ENCODE data around the gene GPC2. TPM values are rescaled to one million over a fixed set of nuclear protein-coding genes. Genes with fewer than 3 reads are reported as not detected.

The GPC2 gene
- polyA plus RNA-seq, 1 donor (not counting 4 experiments of a cell fraction or from before 2014, with no cell fraction given): 0.55 TPM

DNA sequence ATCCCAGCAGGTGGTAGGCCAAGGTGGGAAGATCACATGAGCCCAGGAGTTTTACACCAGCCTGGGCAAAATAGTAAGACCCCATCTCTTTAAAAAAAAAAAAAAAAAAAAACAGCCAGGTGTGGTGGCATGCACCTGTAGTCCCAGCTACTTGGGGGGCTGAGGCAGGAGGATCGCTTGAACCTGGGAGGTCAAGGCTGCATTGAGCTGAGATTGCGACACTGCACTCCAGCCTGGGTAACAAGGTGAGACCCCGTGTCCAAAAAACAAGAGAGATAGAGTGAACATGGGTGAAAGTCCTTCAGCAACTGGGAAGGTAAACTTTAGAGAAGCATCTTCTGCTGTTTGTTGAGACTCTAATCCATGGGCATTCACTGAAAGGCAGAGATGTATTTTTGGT, 34.7 kb downstream of the GPC2 start:
- no peak overlapping the region for H3K4me3 ChIP-seq (ENCODE audit: control insufficient read depth in 2 of 3, extremely low read depth in 1 of 3, insufficient read depth in 2 of 3, low read depth in 1 of 3, low read length in 3 of 3)
- H2AFZ ChIP-seq (ENCODE audit: control insufficient read depth, low read length): no peak overlapping the region
- no peaks in the 10 kb centered on the region for H3K27me3 ChIP-seq (ENCODE audit: control insufficient read depth, extremely low read depth, insufficient read depth, low read length)
- no peaks in the 10 kb centered on the region for H4K20me1 ChIP-seq (ENCODE audit: control insufficient read depth, extremely low read depth, insufficient read depth, low read length)
- no peak overlapping the region for H3K4me2 ChIP-seq (ENCODE audit: control insufficient read depth, extremely low read depth, insufficient read depth, low read depth, low read length)
- dilution Hi-C loops (cut with MboI; ENCODE audit: extremely low pct_ligation_motif_present, low sequenced_read_pairs): no loop called here
- no peak overlapping the region for H3K9ac ChIP-seq (ENCODE audit: control insufficient read depth, extremely low read depth, insufficient read depth, low read length)
- H3K36me3 ChIP-seq (ENCODE audit: control insufficient read depth in 2 of 2, extremely low read depth in 1 of 2, insufficient read depth in 2 of 2, low read length in 2 of 2): no peaks in the 10 kb centered on the region
- H3K79me2 ChIP-seq (ENCODE audit: control insufficient read depth, insufficient read depth, low read length): no peaks in the 10 kb centered on the region
- H3K9me1 ChIP-seq (ENCODE audit: control insufficient read depth, extremely low read depth, insufficient read depth, low read length): no peaks in the 10 kb centered on the region
- no peaks in the 10 kb centered on the region for H3K9me3 ChIP-seq (ENCODE audit: control insufficient read depth, low read depth, low read length)
- peaks cover 4% of the 10 kb centered on the region for H3K4me1 ChIP-seq (ENCODE audit: control insufficient read depth, extremely low read depth, insufficient read depth, low read length)
- TF ChIP-seq EZH2 (IDR thresholded peaks at IDR 0.05; ENCODE audit: low read length) (no peak), CTCF (optimal IDR thresholded peaks at IDR 0.05 in 1 of 3, IDR thresholded peaks at IDR 0.05 in 1 of 3, conservative IDR thresholded peaks at IDR 0.05 in 1 of 3; ENCODE audit: extremely low read depth in 1 of 3, insufficient read depth in 2 of 3, low read length in 3 of 3) (no peak)
- DNase-seq (ENCODE audit: low read depth, low spot score) (no peak), FAIRE-seq (no peak)
- no peak overlapping the region for H3K27ac ChIP-seq (ENCODE audit: control insufficient read depth, insufficient read depth, low read length)

GRCh38 chr7:100141555-100141949, 35.6 kb downstream of the GPC2 start:
- Histone ChIP-seq H3K79me2 (ENCODE audit: control insufficient read depth, insufficient read depth, low read length) (no peaks in the 10 kb centered on the region), H3K4me1 (ENCODE audit: control insufficient read depth, extremely low read depth, insufficient read depth, low read length) (peaks cover 4% of the 10 kb centered on the region), H3K4me3 (ENCODE audit: control insufficient read depth in 2 of 3, extremely low read depth in 1 of 3, insufficient read depth in 2 of 3, low read depth in 1 of 3, low read length in 3 of 3) (no peak overlapping the region), H3K36me3 (ENCODE audit: control insufficient read depth in 2 of 2, extremely low read depth in 1 of 2, insufficient read depth in 2 of 2, low read length in 2 of 2) (no peaks in the 10 kb centered on the region), H3K27ac (ENCODE audit: control insufficient read depth, insufficient read depth, low read length) (no peak overlapping the region), H3K9ac (ENCODE audit: control insufficient read depth, extremely low read depth, insufficient read depth, low read length) (no peak overlapping the region), H3K4me2 (ENCODE audit: control insufficient read depth, extremely low read depth, insufficient read depth, low read depth, low read length) (no peak overlapping the region), H3K9me1 (ENCODE audit: control insufficient read depth, extremely low read depth, insufficient read depth, low read length) (no peaks in the 10 kb centered on the region), H2AFZ (ENCODE audit: control insufficient read depth, low read length) (no peak overlapping the region), H3K9me3 (ENCODE audit: control insufficient read depth, low read depth, low read length) (no peaks in the 10 kb centered on the region), H4K20me1 (ENCODE audit: control insufficient read depth, extremely low read depth, insufficient read depth, low read length) (no peaks in the 10 kb centered on the region), H3K27me3 (ENCODE audit: control insufficient read depth, extremely low read depth, insufficient read depth, low read length) (no peaks in the 10 kb centered on the region)
- DNase-seq (ENCODE audit: low read depth, low spot score) (no peak), FAIRE-seq (no peak)
- TF ChIP-seq EZH2 (IDR thresholded peaks at IDR 0.05; ENCODE audit: low read length): no peak
- TF ChIP-seq CTCF (optimal IDR thresholded peaks at IDR 0.05 in 1 of 3, IDR thresholded peaks at IDR 0.05 in 1 of 3, conservative IDR thresholded peaks at IDR 0.05 in 1 of 3; ENCODE audit: extremely low read depth in 1 of 3, insufficient read depth in 2 of 3, low read length in 3 of 3): no peak
- dilution Hi-C loops (cut with MboI; ENCODE audit: extremely low pct_ligation_motif_present, low sequenced_read_pairs): no loop called here
